ENCODE measurements around the gene MAML1.
A peak's percentile ranks its signal among the peaks of the same experiment; 100 is the strongest.

MAML1 gene

GRCh38 chr5:179818746-179819295 is 86.2 kb downstream of the MAML1 start:
- H3K27me3 ChIP-seq (ENCODE audit: low read depth): no peaks in the 10 kb centered on the region
- peaks cover 34% of the 10 kb centered on the region for H3K4me1 ChIP-seq
- H3K9me3 ChIP-seq: no peaks in the 10 kb centered on the region
- H3K36me3 ChIP-seq (replicated peaks): peaks cover 41% of the 10 kb centered on the region
- peak; percentile 60 to 82 for DNase-seq (ENCODE audit: low spot score in 2 of 2)
- peak overlapping the region; percentile 7 for H3K4me3 ChIP-seq
- in situ Hi-C loops (cut with MboI; ENCODE audit: low sequenced_read_pairs): no loop called here

- Histone ChIP-seq H3K4me1 (peaks cover 34% of the 10 kb centered on the region), H3K36me3 (replicated peaks) (peaks cover 42% of the 10 kb centered on the region), H3K9me3 (no peaks in the 10 kb centered on the region), H3K4me3 (peak overlapping the region; percentile 55), H3K27me3 (ENCODE audit: low read depth) (no peaks in the 10 kb centered on the region)
- peak in 1 of 2 experiments; percentile 78 for DNase-seq (ENCODE audit: low spot score in 2 of 2)
- in situ Hi-C loops (cut with MboI; ENCODE audit: low sequenced_read_pairs): no loop called here
Observed at GRCh38 chr5:179819296-179820126, 86.9 kb downstream of the MAML1 start.

- Histone ChIP-seq H3K9me3 (no peaks in the 10 kb centered on the region), H3K4me1 (peaks cover 34% of the 10 kb centered on the region), H3K36me3 (replicated peaks) (peaks cover 44% of the 10 kb centered on the region), H3K27me3 (ENCODE audit: low read depth) (no peaks in the 10 kb centered on the region), H3K4me3 (peak overlapping the region; percentile 55)
- in situ Hi-C loops (cut with MboI; ENCODE audit: low sequenced_read_pairs): no loop called here
- DNase-seq (ENCODE audit: low spot score in 2 of 2): no peak
Observed at GRCh38 chr5:179820127-179820482, 87.5 kb downstream of the MAML1 start.

- peak; percentile 60 to 84 for DNase-seq (ENCODE audit: low spot score in 2 of 2)
- Histone ChIP-seq H3K27me3 (ENCODE audit: low read depth) (no peaks in the 10 kb centered on the region), H3K4me1 (peaks cover 34% of the 10 kb centered on the region), H3K9me3 (no peaks in the 10 kb centered on the region), H3K36me3 (replicated peaks) (peaks cover 47% of the 10 kb centered on the region), H3K4me3 (peak within 1 kb of the TSS; percentile 55)
- in situ Hi-C loops (cut with MboI; ENCODE audit: low sequenced_read_pairs): no loop called here
Observed at GRCh38 chr5:179820483-179821297, 88.1 kb downstream of the MAML1 start, which contains the start of gene SQSTM1. TSS of gene SQSTM1 (plus strand) at chr5:179820905. CDS start at chr5:179820937, 32 bp downstream.

- Histone ChIP-seq H3K27me3 (ENCODE audit: low read depth) (no peaks in the 10 kb centered on the region), H3K4me3 (peak overlapping the region; percentile 55), H3K4me1 (peaks cover 34% of the 10 kb centered on the region), H3K9me3 (no peaks in the 10 kb centered on the region), H3K36me3 (replicated peaks) (peaks cover 51% of the 10 kb centered on the region)
- DNase-seq (ENCODE audit: low spot score in 2 of 2): peak; percentile 76 to 96
- in situ Hi-C loops (cut with MboI; ENCODE audit: low sequenced_read_pairs): no loop called here
Observed at GRCh38 chr5:179821298-179822058, 88.9 kb downstream of the MAML1 start.

- no peak for DNase-seq (ENCODE audit: low spot score in 2 of 2)
- H3K4me1 ChIP-seq: peaks cover 34% of the 10 kb centered on the region
- no peaks in the 10 kb centered on the region for H3K27me3 ChIP-seq (ENCODE audit: low read depth)
- in situ Hi-C loops (cut with MboI; ENCODE audit: low sequenced_read_pairs): no loop called here
- H3K4me3 ChIP-seq: peak overlapping the region; percentile 55
- no peaks in the 10 kb centered on the region for H3K9me3 ChIP-seq
- H3K36me3 ChIP-seq (replicated peaks): peaks cover 56% of the 10 kb centered on the region
Observed at GRCh38 chr5:179822059-179822432, 89.4 kb downstream of the MAML1 start.

GRCh38 chr5:179822444-179822990 is 89.9 kb downstream of the MAML1 start:
- Histone ChIP-seq H3K36me3 (replicated peaks) (peaks cover 61% of the 10 kb centered on the region), H3K27me3 (ENCODE audit: low read depth) (no peaks in the 10 kb centered on the region), H3K4me1 (peaks cover 34% of the 10 kb centered on the region), H3K4me3 (peak overlapping the region; percentile 55), H3K9me3 (no peaks in the 10 kb centered on the region)
- in situ Hi-C loops (cut with MboI; ENCODE audit: low sequenced_read_pairs): no loop called here
- no peak for DNase-seq (ENCODE audit: low spot score in 2 of 2)

GRCh38 chr5:179823937-179824744 is 91.5 kb downstream of the MAML1 start:
- Histone ChIP-seq H3K4me3 (no peak overlapping the region), H3K27me3 (ENCODE audit: low read depth) (no peaks in the 10 kb centered on the region), H3K9me3 (no peaks in the 10 kb centered on the region), H3K4me1 (peaks cover 23% of the 10 kb centered on the region), H3K36me3 (replicated peaks) (peaks cover 76% of the 10 kb centered on the region)
- no peak for DNase-seq (ENCODE audit: low spot score in 2 of 2)
- in situ Hi-C loops (cut with MboI; ENCODE audit: low sequenced_read_pairs): no loop called here

GRCh38 chr5:179824745-179825112 is 92.1 kb downstream of the MAML1 start:
- no peaks in the 10 kb centered on the region for H3K27me3 ChIP-seq (ENCODE audit: low read depth)
- no peaks in the 10 kb centered on the region for H3K9me3 ChIP-seq
- H3K4me1 ChIP-seq: peaks cover 17% of the 10 kb centered on the region
- H3K36me3 ChIP-seq (replicated peaks): peaks cover 78% of the 10 kb centered on the region
- in situ Hi-C loops (cut with MboI; ENCODE audit: low sequenced_read_pairs): no loop called here
- H3K4me3 ChIP-seq: no peak overlapping the region
- DNase-seq (ENCODE audit: low spot score in 2 of 2): no peak

- H3K36me3 ChIP-seq (replicated peaks): peaks cover 81% of the 10 kb centered on the region
- DNase-seq (ENCODE audit: low spot score in 2 of 2): no peak
Observed at GRCh38 chr5:179825655-179826182, 93.1 kb downstream of the MAML1 start.

More at GRCh38 chr5:179825655-179826182, 93.1 kb downstream of the MAML1 start:
- Histone ChIP-seq H3K9me3 (no peaks in the 10 kb centered on the region), H3K4me3 (no peak overlapping the region), H3K4me1 (peaks cover 9% of the 10 kb centered on the region), H3K27me3 (ENCODE audit: low read depth) (no peaks in the 10 kb centered on the region)
- in situ Hi-C loops (cut with MboI; ENCODE audit: low sequenced_read_pairs): no loop called here
